ENCODE results near the gene EXD3.

EXD3 gene

DNA sequence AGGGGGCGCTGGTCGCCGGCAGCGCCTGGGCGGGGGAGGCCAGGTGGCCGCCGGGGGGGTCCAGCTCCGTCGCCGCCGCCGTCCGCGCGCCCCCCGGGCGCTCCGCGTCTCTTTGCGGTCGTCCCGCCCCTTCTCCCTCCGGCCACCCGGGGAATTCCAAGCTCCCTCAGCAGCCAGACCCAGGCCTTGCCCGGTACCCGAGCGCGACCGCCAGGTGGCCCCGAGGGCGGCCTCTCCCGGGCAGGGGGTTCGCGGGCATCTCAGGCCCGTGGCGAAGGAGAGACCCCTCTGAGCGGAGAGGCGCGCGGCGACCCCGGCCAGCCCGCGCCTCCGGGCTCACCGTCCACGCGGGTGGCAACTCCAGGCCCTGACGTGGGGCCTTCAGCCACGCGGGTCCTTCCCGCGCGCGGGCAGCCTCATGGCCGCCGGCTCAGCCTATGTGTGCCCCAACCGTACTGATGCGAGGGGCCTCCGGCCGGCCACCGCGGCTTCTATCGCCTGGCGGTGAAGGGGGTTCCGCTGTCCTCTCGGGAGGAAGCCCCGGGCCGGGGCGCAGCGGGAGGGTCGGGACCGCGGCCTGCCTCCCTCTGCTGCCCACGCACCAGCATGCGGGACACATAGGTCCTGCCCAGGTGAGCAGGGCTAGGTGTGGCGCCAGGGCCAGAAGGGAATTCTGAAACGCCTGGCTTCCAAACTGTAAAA is 120.4 kb downstream of the EXD3 start:
- TF ChIP-seq, protein P1, sequence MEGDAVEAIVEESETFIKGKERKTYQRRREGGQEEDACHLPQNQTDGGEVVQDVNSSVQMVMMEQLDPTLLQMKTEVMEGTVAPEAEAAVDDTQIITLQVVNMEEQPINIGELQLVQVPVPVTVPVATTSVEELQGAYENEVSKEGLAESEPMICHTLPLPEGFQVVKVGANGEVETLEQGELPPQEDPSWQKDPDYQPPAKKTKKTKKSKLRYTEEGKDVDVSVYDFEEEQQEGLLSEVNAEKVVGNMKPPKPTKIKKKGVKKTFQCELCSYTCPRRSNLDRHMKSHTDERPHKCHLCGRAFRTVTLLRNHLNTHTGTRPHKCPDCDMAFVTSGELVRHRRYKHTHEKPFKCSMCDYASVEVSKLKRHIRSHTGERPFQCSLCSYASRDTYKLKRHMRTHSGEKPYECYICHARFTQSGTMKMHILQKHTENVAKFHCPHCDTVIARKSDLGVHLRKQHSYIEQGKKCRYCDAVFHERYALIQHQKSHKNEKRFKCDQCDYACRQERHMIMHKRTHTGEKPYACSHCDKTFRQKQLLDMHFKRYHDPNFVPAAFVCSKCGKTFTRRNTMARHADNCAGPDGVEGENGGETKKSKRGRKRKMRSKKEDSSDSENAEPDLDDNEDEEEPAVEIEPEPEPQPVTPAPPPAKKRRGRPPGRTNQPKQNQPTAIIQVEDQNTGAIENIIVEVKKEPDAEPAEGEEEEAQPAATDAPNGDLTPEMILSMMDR (IDR thresholded peaks at IDR 0.05; ENCODE audit: low read depth, low read length) = peak; percentile 29
- no peak for DNase-seq (ENCODE audit: extremely low read depth, low read depth)

DNA sequence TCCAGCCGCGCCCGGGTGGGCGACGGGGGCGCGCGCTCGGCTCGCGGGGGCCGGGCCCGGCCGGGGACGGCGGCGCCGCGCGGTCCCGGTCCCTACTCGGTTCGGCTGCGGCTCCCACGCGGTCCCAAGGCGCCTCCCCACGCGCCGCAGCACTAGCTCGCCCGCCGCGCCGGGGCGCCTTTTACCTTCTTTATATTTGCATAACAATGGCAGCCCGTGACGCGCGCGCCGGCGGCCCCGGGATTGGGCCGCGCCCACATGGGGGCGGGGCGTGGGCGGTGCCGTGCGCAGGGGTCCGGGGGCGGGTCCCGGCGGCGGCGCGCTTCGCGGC is 120.9 kb downstream of the EXD3 start, which contains the start of gene NRARP:
NRARP (minus strand) TSS at position 154 of the 331 bp plus-strand sequence. CDS start 343 bp downstream, outside the sequence.
- no peak for DNase-seq (ENCODE audit: extremely low read depth, low read depth)

DNA sequence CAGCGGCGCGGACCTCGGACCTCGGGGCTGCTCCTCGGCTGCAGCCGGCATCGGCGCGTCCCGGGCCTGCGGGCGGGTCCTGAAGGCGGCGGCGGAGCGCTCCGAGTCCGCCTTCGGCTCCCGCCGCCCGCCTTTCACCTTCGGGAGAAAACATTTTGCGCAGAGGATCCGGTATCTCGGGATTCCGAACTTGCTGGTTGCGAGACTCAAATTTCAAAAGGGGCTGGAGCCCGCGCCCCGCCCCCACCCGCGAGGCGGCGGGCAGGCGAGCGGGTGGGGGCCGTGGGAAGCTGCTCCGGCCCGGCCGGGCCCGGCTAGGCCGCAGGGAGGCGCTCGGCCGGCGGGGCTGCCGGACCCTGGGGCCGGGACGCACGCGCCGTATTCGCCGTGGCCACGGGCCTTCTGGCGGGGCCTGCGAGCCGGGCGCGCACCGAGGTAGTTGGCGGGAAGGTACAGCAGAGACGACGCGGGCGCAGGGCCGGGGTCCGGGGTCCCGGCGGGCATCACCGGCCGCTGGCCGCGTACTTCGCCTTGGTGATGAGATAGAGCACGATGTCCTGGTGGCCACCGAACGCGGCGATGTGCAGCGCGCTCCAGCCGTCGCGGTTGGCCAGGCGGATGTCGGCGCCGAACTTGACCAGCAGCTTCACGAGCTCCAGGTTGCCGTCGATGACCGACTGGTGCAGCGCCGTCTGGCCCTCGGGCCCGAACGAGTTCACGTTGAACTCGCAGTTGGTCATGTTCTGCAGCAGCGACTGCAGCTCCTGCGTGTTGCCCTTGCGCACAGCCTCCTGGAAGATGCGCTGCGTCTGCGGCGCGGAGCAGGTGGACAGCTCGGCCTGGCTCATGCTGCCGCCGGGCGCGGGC is 121.6 kb downstream of the EXD3 start:
- DNase-seq (ENCODE audit: extremely low read depth, low read depth) = no peak
- TF ChIP-seq, protein P1 (IDR thresholded peaks at IDR 0.05; ENCODE audit: low read depth, low read length) = no peak

More for the DNA sequence above, 120.9 kb downstream of the EXD3 start, which contains the start of gene NRARP:
- TF ChIP-seq, protein P1 (IDR thresholded peaks at IDR 0.05; ENCODE audit: low read depth, low read length) = no peak

DNA sequence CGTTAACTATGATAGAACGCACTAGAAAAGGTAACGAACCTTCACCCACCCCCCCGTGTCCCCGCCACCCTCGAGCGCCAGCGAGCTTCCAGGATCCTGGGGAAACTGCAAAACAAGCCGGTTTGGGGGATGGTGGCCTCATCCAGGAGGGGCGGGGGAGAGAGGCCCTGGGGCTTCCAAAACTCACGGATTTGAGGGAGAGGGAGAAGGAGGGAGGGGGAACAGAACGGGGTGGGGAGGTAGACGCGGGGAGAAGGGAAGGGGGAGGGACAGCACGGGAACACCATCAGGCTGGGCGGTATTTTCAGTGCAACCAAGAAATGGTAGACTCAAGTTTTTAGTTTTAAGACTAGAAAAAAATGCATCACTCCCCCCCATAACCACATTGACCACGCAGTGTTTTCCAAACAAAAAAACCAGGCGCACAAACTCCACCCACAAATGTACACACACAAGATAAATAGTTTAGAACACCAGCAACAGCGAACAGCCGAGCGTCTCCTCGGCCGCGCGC is 122.3 kb downstream of the EXD3 start:
- TF ChIP-seq, protein P1 (IDR thresholded peaks at IDR 0.05; ENCODE audit: low read depth, low read length) = no peak

DNA sequence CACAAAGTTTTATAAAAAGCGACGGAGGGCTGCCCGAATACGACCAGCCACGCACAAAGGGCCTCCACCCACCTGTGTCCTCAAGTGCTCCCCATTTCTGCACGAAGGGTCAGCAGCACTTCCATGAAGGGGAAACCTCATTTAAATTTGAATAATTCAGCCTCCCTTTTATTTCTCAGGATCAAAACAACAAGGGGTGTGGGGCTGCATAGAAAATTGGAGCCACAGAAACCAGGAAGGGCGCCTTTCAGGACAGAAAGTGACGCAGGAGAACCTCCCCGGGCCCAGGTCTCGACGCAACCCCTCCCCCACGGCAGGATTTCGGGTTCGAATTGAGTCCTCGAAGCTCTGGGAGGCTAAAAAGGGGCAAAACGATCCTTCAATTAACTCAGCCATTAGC is 123.0 kb downstream of the EXD3 start:
- no peak for DNase-seq (ENCODE audit: extremely low read depth, low read depth)

More for the DNA sequence above, 122.3 kb downstream of the EXD3 start:
- no peak for DNase-seq (ENCODE audit: extremely low read depth, low read depth)

DNA sequence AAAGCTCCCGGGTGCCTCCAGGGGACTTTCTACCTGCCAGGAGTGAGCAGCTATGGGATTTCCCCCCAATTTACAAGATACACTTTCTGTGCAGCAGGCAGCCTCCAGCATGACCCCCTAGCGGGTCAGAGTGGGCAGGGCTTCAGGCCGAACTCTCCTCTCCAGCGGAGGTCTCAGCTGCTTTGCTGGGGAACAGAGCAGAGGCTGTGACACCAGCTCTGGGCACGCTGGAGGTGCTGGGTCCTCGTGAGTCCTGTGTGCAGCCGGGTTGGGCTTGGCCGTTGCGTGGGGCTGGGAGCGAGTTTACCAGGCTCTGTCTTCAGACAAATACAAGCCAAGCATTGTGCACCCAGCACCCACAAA is 123.8 kb downstream of the EXD3 start:
- no peak for DNase-seq (ENCODE audit: extremely low read depth, low read depth)
- TF ChIP-seq, protein P1 (IDR thresholded peaks at IDR 0.05; ENCODE audit: low read depth, low read length) = no peak

More for the DNA sequence above, 123.0 kb downstream of the EXD3 start:
- TF ChIP-seq, protein P1 (IDR thresholded peaks at IDR 0.05; ENCODE audit: low read depth, low read length) = no peak
